ENCODE results near the gene NUCKS1. TPM values are rescaled to one million over a fixed set of nuclear protein-coding genes. Genes with fewer than 3 reads are reported as not detected.

The NUCKS1 gene
- polyA plus RNA-seq, 3 donors = 4.2 to 4.9 (median 4.2) TPM

GRCh38 chr1:205698921-205699320, 51.1 kb downstream of the NUCKS1 start:
- H3K27ac Mint-ChIP-seq = no peak overlapping the region
- DNase-seq = no peak
- peaks cover 15 to 26% (median 24%) of the 10 kb centered on the region in 3 donors for H3K27me3 Mint-ChIP-seq (ENCODE audit: low read depth in 3 of 3)
- Histone ChIP-seq H4K20me1 (ENCODE audit: insufficient read depth, low read length) (no peaks in the 10 kb centered on the region), H2AFZ (ENCODE audit: insufficient read depth, low read depth, low read length, poor library complexity, severe bottlenecking) (no peak overlapping the region), H3K4me3 (replicated peaks in 1 of 3; ENCODE audit: low read depth in 2 of 3, low read length in 3 of 3) (no peak overlapping the region), H3K9me3 (replicated peaks in 1 of 2; ENCODE audit: control insufficient read depth in 1 of 2, insufficient read depth in 1 of 2, low read length in 2 of 2) (no peaks in the 10 kb centered on the region), H3K9ac (ENCODE audit: insufficient read depth, low read length, poor library complexity, severe bottlenecking) (no peak overlapping the region), H3K4me1 (ENCODE audit: control insufficient read depth in 1 of 2, insufficient read depth in 2 of 2, low read length in 2 of 2) (peaks cover under 1% of the 10 kb centered on the region in 2 donors), H3K36me3 (replicated peaks in 1 of 2; ENCODE audit: control insufficient read depth in 1 of 2, insufficient read depth in 2 of 2, low read length in 2 of 2) (no peaks in the 10 kb centered on the region), H3K27me3 (ENCODE audit: control insufficient read depth in 2 of 2, insufficient read depth in 2 of 2, low read length in 2 of 2) (peaks cover 0 to 6% of the 10 kb centered on the region in 2 donors), H3K4me2 (replicated peaks; ENCODE audit: extremely low read depth, low read length, poor library complexity, severe bottlenecking) (no peak overlapping the region), H3K27ac (ENCODE audit: low read depth in 1 of 2, low read length in 2 of 2) (no peak overlapping the region), H3K79me2 (ENCODE audit: insufficient read depth, low read length) (no peaks in the 10 kb centered on the region)
- peaks cover 15 to 21% of the 10 kb centered on the region in 2 donors for H3K36me3 Mint-ChIP-seq
- intact Hi-C loops (cut with micrococcal nuclease) = no loop called here
- no peak overlapping the region for H3K4me3 Mint-ChIP-seq
- H3K9me3 Mint-ChIP-seq = peaks cover 0 to 4% (median 0%) of the 10 kb centered on the region in 7 donors
- no peak for TF ChIP-seq CTCF (IDR thresholded peaks at IDR 0.05)
- WGBS (ENCODE audit: insufficient coverage) = 96% methylated on average over 4 of the region's 4 CpGs
- peaks cover 5% of the 10 kb centered on the region for H3K4me1 Mint-ChIP-seq

- H3K9me3 Mint-ChIP-seq = peaks cover 0 to 3% (median 0%) of the 10 kb centered on the region in 7 donors
- peaks cover 15 to 28% (median 22%) of the 10 kb centered on the region in 3 donors for H3K27me3 Mint-ChIP-seq (ENCODE audit: low read depth in 3 of 3)
- TF ChIP-seq CTCF (IDR thresholded peaks at IDR 0.05) = no peak
- H2AFZ ChIP-seq (ENCODE audit: insufficient read depth, low read depth, low read length, poor library complexity, severe bottlenecking) = no peak overlapping the region
- DNase-seq = no peak
- no peaks in the 10 kb centered on the region for H3K9me3 ChIP-seq (replicated peaks in 1 of 2; ENCODE audit: control insufficient read depth in 1 of 2, insufficient read depth in 1 of 2, low read length in 2 of 2)
- H3K27me3 ChIP-seq (ENCODE audit: control insufficient read depth in 2 of 2, insufficient read depth in 2 of 2, low read length in 2 of 2) = peaks cover 0 to 6% of the 10 kb centered on the region in 2 donors
- no peak overlapping the region for H3K9ac ChIP-seq (ENCODE audit: insufficient read depth, low read length, poor library complexity, severe bottlenecking)
- WGBS (ENCODE audit: insufficient coverage) = 0% methylated on average over 5 of the region's 12 CpGs
- no peak overlapping the region for H3K4me3 ChIP-seq (replicated peaks in 1 of 3; ENCODE audit: low read depth in 2 of 3, low read length in 3 of 3)
- H3K36me3 ChIP-seq (replicated peaks in 1 of 2; ENCODE audit: control insufficient read depth in 1 of 2, insufficient read depth in 2 of 2, low read length in 2 of 2) = no peaks in the 10 kb centered on the region
- H3K4me2 ChIP-seq (replicated peaks; ENCODE audit: extremely low read depth, low read length, poor library complexity, severe bottlenecking) = no peak overlapping the region
- H3K4me1 ChIP-seq (ENCODE audit: control insufficient read depth in 1 of 2, insufficient read depth in 2 of 2, low read length in 2 of 2) = no peaks in the 10 kb centered on the region
- no peak overlapping the region for H3K27ac ChIP-seq (ENCODE audit: low read depth in 1 of 2, low read length in 2 of 2)
- peaks cover 8% of the 10 kb centered on the region for H3K4me1 Mint-ChIP-seq
- no peak overlapping the region for H3K27ac Mint-ChIP-seq
- H4K20me1 ChIP-seq (ENCODE audit: insufficient read depth, low read length) = no peaks in the 10 kb centered on the region
- no peaks in the 10 kb centered on the region for H3K79me2 ChIP-seq (ENCODE audit: insufficient read depth, low read length)
- H3K4me3 Mint-ChIP-seq = no peak overlapping the region
- intact Hi-C loops (cut with micrococcal nuclease) = no loop called here
- H3K36me3 Mint-ChIP-seq = no peaks in the 10 kb centered on the region
Observed at GRCh38 chr1:205693421-205693991, 56.5 kb downstream of the NUCKS1 start.
